ENCODE data around the gene PIK3CD.

DNA sequence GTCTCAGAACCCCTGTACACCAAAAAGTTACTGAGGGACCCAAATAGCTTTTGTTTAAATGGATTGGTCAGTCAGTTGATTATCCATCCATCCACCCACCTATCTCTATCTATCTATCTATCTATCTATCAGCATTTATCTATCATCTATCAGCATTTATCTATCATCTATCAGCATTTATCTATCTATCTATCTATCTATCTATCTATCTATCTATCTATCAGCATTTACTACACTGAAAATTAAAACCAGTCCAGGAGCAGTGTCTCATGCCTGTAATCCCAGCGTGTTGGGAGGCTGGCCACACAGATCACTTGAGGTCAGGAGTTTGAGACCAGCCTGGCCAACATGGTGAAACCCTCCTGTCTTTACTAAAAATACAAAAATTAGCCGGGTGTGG lies 125.2 kb downstream of the PIK3CD start:
- TF ChIP-seq POLR2A (IDR thresholded peaks at IDR 0.05; ENCODE audit: low read depth, low read length) = no peak
- TF ChIP-seq POLR2AphosphoS5 (IDR thresholded peaks at IDR 0.05; ENCODE audit: low read depth, low read length) = no peak
- TF ChIP-seq TAF1 (IDR thresholded peaks at IDR 0.05; ENCODE audit: borderline replicate concordance, low read depth, low read length) = no peak

Data from GM12892 (cell line).